ENCODE results near the gene NFE2L3.
"Not testable (repeated sequence)": the region's sequence is repeated elsewhere in the genome, so short reads cannot be mapped to it uniquely, and the experiment has no call there.

The NFE2L3 gene

GRCh38 chr7:26191233-26191973, 39.4 kb downstream of the NFE2L3 start:
- no peak overlapping the region for H3K4me3 Mint-ChIP-seq
- no peak for ATAC-seq (replicated peaks)
- H3K9me3 Mint-ChIP-seq: no peaks in the 10 kb centered on the region
- H3K4me1 Mint-ChIP-seq: peaks cover 53 to 80% of the 10 kb centered on the region in 2 donors
- H3K36me3 Mint-ChIP-seq: peaks cover 62 to 82% of the 10 kb centered on the region in 2 donors
- H3K27me3 Mint-ChIP-seq: no peaks in the 10 kb centered on the region
- H3K27ac Mint-ChIP-seq: no peak overlapping the region
- DNase-seq: no peak

GRCh38 chr7:26191974-26192479, 40.0 kb downstream of the NFE2L3 start:
- H3K9me3 Mint-ChIP-seq: no peaks in the 10 kb centered on the region
- peak overlapping the region; percentile 14 to 29 for H3K4me3 Mint-ChIP-seq
- DNase-seq (no peak), ATAC-seq (replicated peaks) (no peak)
- H3K36me3 Mint-ChIP-seq: peaks cover 67 to 85% of the 10 kb centered on the region in 2 donors
- no peaks in the 10 kb centered on the region for H3K27me3 Mint-ChIP-seq
- peaks cover 56 to 80% of the 10 kb centered on the region in 2 donors for H3K4me1 Mint-ChIP-seq
- peak overlapping the region; percentile 88 for H3K27ac Mint-ChIP-seq

- ATAC-seq (replicated peaks): no peak
- H3K27me3 Mint-ChIP-seq: no peaks in the 10 kb centered on the region
Observed at GRCh38 chr7:26192485-26193087, 40.6 kb downstream of the NFE2L3 start.

DNA sequence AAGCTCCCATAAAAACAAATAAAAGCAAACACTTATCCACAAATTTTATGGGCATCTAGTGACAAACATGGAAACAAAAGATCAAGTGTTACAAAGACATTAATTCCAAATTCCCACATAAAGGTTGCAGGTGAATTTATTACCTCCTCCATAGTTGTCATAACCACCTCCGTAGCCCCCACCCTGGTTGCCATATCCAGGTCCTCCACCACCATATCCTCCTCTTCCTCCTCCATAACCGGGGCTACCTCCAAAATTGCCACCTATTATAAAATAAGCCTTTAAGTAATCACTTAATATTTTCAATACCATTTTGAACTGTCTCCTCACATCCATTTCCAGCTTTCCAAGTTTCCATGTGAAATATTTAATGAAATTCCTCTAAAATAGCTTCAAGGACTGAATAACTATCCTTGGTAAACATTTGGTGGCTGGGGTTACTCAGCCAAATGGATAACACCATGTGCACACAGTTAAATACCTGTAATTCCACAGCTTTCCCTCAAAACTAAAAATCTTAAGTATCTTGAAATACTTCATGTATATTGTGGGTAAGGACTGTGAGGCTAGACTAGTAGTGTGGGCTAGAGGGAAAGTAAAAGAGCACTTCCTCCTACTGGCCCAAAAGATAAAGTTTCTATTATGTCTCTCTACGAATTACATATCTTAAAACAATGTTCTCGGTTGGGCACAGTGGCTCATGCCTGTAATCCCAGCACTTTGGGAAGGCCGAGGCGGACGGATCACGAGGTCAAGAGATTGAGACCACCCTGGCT, 41.6 kb downstream of the NFE2L3 start:
- DNase-seq (no peak), ATAC-seq (replicated peaks) (peak in 1 of 2 donors; percentile 12)
- Mint-ChIP-seq H3K4me3 (peak overlapping the region; percentile 70 to 74), H3K4me1 (peaks cover 49 to 77% of the 10 kb centered on the region in 2 donors), H3K9me3 (no peaks in the 10 kb centered on the region), H3K27ac (peak overlapping the region; percentile 92), H3K27me3 (no peaks in the 10 kb centered on the region), H3K36me3 (peaks cover 77 to 84% of the 10 kb centered on the region in 2 donors)

More at GRCh38 chr7:26192485-26193087, 40.6 kb downstream of the NFE2L3 start:
- Mint-ChIP-seq H3K4me1 (peaks cover 55 to 80% of the 10 kb centered on the region in 2 donors), H3K9me3 (no peaks in the 10 kb centered on the region), H3K27ac (peak overlapping the region; percentile 92), H3K4me3 (peak overlapping the region; percentile 14 to 70), H3K36me3 (peaks cover 70 to 84% of the 10 kb centered on the region in 2 donors)
- DNase-seq: no peak

- H3K9me3 Mint-ChIP-seq; H3K27me3 Mint-ChIP-seq; DNase-seq; ATAC-seq (replicated peaks): not testable (repeated sequence)
- peaks cover 83 to 85% of the 10 kb centered on the region in 2 donors for H3K36me3 Mint-ChIP-seq
- peaks cover 45 to 75% of the 10 kb centered on the region in 2 donors for H3K4me1 Mint-ChIP-seq
- peak overlapping the region; percentile 92 for H3K27ac Mint-ChIP-seq
- peak overlapping the region; percentile 70 to 74 for H3K4me3 Mint-ChIP-seq
Observed at GRCh38 chr7:26194764-26195163, 42.8 kb downstream of the NFE2L3 start.

DNA sequence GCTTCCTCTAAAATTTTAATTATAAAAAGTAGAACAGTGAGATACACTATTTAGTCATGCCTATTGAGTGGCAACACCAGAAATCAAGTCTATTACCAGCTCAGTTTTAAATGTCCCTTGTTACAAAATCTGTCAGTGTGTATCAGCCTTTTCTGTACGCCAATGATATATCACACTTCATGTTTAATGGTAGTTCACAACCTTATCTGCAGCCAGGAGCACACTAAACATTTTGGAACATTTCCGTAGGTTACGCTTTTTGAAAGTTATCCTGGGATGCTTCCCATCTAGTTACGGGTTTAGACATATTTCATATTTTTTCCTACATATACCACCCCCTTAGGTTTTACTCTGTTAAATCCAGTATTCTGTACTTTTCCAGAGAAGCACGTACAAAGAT, 43.2 kb downstream of the NFE2L3 start:
- peak overlapping the region; percentile 22 to 36 for H3K4me3 Mint-ChIP-seq
- H3K4me1 Mint-ChIP-seq: peaks cover 47 to 76% of the 10 kb centered on the region in 2 donors
- DNase-seq (no peak), ATAC-seq (replicated peaks) (no peak)
- peaks cover 0 to 5% of the 10 kb centered on the region in 2 donors for H3K27me3 Mint-ChIP-seq
- no peaks in the 10 kb centered on the region for H3K9me3 Mint-ChIP-seq
- peak overlapping the region; percentile 65 for H3K27ac Mint-ChIP-seq
- peaks cover 84 to 88% of the 10 kb centered on the region in 2 donors for H3K36me3 Mint-ChIP-seq

DNA sequence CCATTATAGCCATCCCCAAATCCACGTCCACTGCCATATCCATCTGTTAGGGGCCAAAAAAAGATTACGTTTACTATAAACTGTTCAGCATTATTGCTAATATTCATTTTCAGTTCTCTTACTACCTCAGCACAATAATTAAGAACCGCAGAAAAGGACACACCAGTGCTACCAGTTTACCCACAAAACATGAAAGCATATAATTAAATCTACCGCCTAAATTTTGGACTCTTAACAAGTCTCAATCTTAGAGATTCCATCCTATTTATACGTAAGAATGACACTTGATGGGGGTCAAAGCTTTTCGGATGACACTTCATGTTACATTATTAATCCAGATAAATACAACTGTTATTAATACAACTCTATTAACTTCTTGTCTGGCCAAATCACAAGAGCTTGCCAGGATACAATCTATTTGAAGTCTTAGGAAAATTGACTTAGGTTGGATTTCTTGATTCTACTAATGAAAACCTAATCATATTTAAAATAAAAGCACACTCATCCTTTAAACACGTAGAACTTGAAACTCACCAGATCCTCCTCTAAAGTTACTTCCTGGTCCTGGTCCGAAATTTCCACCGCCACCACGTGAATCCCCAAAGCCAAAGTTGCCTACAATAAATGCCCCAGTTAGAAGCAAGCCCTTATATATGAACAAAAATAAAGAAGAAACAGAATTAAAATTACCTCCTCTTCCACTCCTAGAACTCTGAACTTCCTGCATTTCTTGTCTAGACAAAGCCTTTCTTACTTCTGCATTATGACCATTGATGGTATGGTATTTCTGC, 44.1 kb downstream of the NFE2L3 start:
- DNase-seq (no peak), ATAC-seq (replicated peaks) (no peak)
- Mint-ChIP-seq H3K27me3 (peaks cover 0 to 8% of the 10 kb centered on the region in 2 donors), H3K4me3 (peak overlapping the region; percentile 81 to 94), H3K9me3 (no peaks in the 10 kb centered on the region), H3K4me1 (peaks cover 48 to 72% of the 10 kb centered on the region in 2 donors), H3K27ac (peak overlapping the region; percentile 96), H3K36me3 (peaks cover 80 to 85% of the 10 kb centered on the region in 2 donors)

- Mint-ChIP-seq H3K27me3 (peaks cover 0 to 8% of the 10 kb centered on the region in 2 donors), H3K4me3 (peak overlapping the region; percentile 94 to 99), H3K36me3 (peaks cover 73 to 79% of the 10 kb centered on the region in 2 donors), H3K4me1 (peaks cover 43 to 65% of the 10 kb centered on the region in 2 donors), H3K27ac (peak overlapping the region; percentile 100), H3K9me3 (no peaks in the 10 kb centered on the region)
- ATAC-seq (replicated peaks): peak; percentile 40 to 44
- no peak for DNase-seq
Observed at GRCh38 chr7:26197153-26198115, 45.4 kb downstream of the NFE2L3 start.

DNA sequence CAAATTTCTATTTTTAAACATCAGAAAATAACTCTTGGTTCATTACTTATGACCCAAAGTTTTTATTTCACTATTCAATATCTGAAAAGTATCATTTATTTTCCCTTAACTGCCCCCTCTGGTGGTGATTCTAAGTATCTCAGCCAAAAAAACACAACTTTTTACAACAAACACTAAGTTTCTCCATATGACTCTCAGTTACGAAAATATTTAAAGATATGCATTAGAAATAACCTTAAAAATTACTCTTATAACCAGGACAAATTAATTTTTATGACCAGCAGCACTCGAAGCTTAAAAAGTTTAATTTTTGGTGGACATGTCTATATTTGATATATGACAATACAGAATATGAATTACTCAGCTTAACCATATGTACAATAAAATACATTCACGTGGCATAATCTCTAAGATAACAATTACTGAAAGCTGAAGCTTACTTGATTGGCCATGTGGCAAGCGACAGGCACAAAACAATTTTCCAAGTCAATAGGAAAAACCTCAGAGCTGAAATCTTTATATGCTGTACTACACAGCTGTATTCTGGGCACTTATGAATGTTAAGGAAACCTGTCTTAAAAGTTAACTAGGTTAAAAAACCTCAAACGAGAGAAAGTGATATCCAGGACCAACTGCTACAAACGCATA, 46.3 kb downstream of the NFE2L3 start:
- H3K9me3 Mint-ChIP-seq: no peaks in the 10 kb centered on the region
- H3K36me3 Mint-ChIP-seq: peaks cover 64 to 73% of the 10 kb centered on the region in 2 donors
- H3K27me3 Mint-ChIP-seq: peaks cover 0 to 8% of the 10 kb centered on the region in 2 donors
- ATAC-seq (replicated peaks) (no peak), DNase-seq (no peak)
- peak overlapping the region; percentile 100 for H3K27ac Mint-ChIP-seq
- peaks cover 41 to 63% of the 10 kb centered on the region in 2 donors for H3K4me1 Mint-ChIP-seq
- peak overlapping the region; percentile 94 to 99 for H3K4me3 Mint-ChIP-seq

- H3K9me3 Mint-ChIP-seq: no peaks in the 10 kb centered on the region
- peak overlapping the region; percentile 94 to 99 for H3K4me3 Mint-ChIP-seq
- no peak for DNase-seq
- H3K4me1 Mint-ChIP-seq: peaks cover 37 to 62% of the 10 kb centered on the region in 2 donors
- peaks cover 0 to 8% of the 10 kb centered on the region in 2 donors for H3K27me3 Mint-ChIP-seq
- no peak for ATAC-seq (replicated peaks)
- peaks cover 59 to 68% of the 10 kb centered on the region in 2 donors for H3K36me3 Mint-ChIP-seq
- H3K27ac Mint-ChIP-seq: peak overlapping the region; percentile 100
Observed at GRCh38 chr7:26198781-26199169, 46.8 kb downstream of the NFE2L3 start.

DNA sequence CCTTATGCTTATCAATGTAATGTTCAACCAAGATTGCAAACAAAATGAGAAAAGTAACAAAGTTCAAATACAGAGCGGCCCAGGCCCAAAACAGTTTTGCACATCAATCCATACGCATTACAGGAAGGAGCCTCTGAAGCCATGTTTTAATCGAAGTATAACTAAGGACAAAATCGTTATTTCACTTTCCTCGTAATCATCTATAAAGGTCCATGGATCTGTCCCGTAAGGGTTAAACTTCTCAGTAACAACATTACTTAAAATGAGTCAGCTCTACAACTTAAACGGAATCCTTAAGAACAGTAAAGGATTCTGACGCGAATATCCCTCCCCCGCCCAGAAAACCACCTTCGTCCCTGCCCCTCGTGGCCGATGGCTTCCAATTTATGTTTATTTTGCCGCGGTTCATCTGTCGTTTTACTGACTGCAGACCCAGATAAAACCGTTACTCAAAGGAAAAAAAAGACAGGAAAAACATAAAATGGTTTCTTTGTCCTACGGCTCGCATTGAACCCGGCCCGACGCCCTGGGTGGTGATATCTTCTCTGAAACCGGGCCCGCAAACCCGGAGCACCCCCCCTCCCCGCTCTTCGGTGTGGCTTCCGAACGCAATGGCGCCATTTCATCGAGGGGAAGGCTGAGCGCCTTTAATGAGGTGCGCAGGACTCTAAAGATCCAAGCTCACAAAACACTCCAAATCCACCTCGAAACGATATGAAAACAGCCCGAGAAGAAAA, 47.5 kb downstream of the NFE2L3 start:
- peaks cover 52 to 65% of the 10 kb centered on the region in 2 donors for H3K36me3 Mint-ChIP-seq
- H3K9me3 Mint-ChIP-seq: no peaks in the 10 kb centered on the region
- DNase-seq: peak; percentile 26
- H3K27me3 Mint-ChIP-seq: peaks cover 0 to 8% of the 10 kb centered on the region in 2 donors
- no peak for ATAC-seq (replicated peaks)
- peak overlapping the region; percentile 100 for H3K27ac Mint-ChIP-seq
- peak overlapping the region; percentile 94 to 99 for H3K4me3 Mint-ChIP-seq
- H3K4me1 Mint-ChIP-seq: peaks cover 37 to 62% of the 10 kb centered on the region in 2 donors
